T-cell (primary cell): Measurements from ENCODE around the gene BBS5. TPM values are rescaled to one million over a fixed set of nuclear protein-coding genes. Genes with fewer than 3 reads are reported as not detected.
"Not testable (repeated sequence)": the region's sequence is repeated elsewhere in the genome, so short reads cannot be mapped to it uniquely, and the experiment has no call there.

Experiments
- ATAC-seq, 4 experiments: fragments of 200-7000 bp in 3 of 4; fragments of 150-1000 bp in 1 of 4; cut with Tn5 transposase; replicated peaks in 1 of 4; 1 replicate in 3 of 4; 2 replicates in 1 of 4; pipeline ENCODE4 v1.10.0; 2021; ENCODE audit warnings: moderate library complexity in 3 of 4, mild to moderate bottlenecking in 2 of 4, moderate number of reproducible peaks in 1 of 4
- CTCF ChIA-PET, 2 donors: fragments of 300-600 bp; sonication (Branson Sonifier 250); formaldehyde crosslinking; loops; one replicate each; lab custom pipeline; 2022; ENCODE audit warnings: antibody characterized with exemption in 2 of 2; lab: Charles Lee
- POLR2A ChIA-PET, 2 donors: fragments of 300-600 bp; sonication (Branson Sonifier 250); formaldehyde crosslinking; loops; one replicate each; lab custom pipeline; 2022; ENCODE audit warnings: antibody characterized with exemption in 2 of 2; lab: Charles Lee
- DNase-seq, 35 experiments: peaks; one replicate each; pipeline versions ENCODE4 v3.0.0 to v3.0.0-alpha.2; 2013 to 2023
- H3K27ac ChIP-seq: one replicate; pipeline ENCODE4 v1.5.1; 2013; ENCODE audit warnings: low read length
- H3K27me3 ChIP-seq, 2 experiments: replicated peaks in 1 of 2; 1 replicate in 1 of 2; 2 replicates in 1 of 2; pipeline versions ENCODE4 v1.6.1 to v1.7.0; 2013; ENCODE audit warnings: low read length in 1 of 2, mixed read lengths in 1 of 2; ENCODE audit not compliant: control insufficient read depth in 2 of 2, insufficient read depth in 2 of 2; ENCODE audit errors: extremely low read depth in 1 of 2
- H3K36me3 ChIP-seq, 2 donors: 1 replicate in 1 of 2; 2 replicates in 1 of 2; pipeline versions ENCODE4 v1.6.1 to v1.7.0; 2013; ENCODE audit warnings: low read length in 1 of 2; ENCODE audit not compliant: control insufficient read depth in 2 of 2, insufficient read depth in 1 of 2; ENCODE audit errors: extremely low read depth in 1 of 2
- H3K4me1 ChIP-seq, 2 experiments: 1 replicate in 1 of 2; 2 replicates in 1 of 2; pipeline versions ENCODE4 v1.6.1 to v1.7.0; 2013; ENCODE audit warnings: low read length in 2 of 2, mixed read lengths in 1 of 2; ENCODE audit not compliant: insufficient read depth in 2 of 2, control insufficient read depth in 1 of 2; ENCODE audit errors: extremely low read depth in 1 of 2
- H3K4me3 ChIP-seq, 2 donors: 1 replicate in 1 of 2; 2 replicates in 1 of 2; pipeline versions ENCODE4 v1.5.1 to v1.7.0; 2013; ENCODE audit warnings: mild to moderate bottlenecking in 2 of 2, low read length in 1 of 2, moderate library complexity in 1 of 2; ENCODE audit not compliant: control insufficient read depth in 1 of 2; ENCODE audit errors: extremely low read depth in 1 of 2
- H3K9me3 ChIP-seq: 2 replicates; pipeline ENCODE4 v1.7.0; 2013
- H3K27ac Mint-ChIP-seq, 2 donors: one replicate each; pipeline ENCODE4 v1.8.0; 2020 to 2021; ENCODE audit warnings: mild to moderate bottlenecking in 2 of 2, mixed read lengths in 2 of 2
- H3K27me3 Mint-ChIP-seq, 2 donors: one replicate each; pipeline ENCODE4 v1.8.0; 2021 to 2022; ENCODE audit warnings: mixed read lengths in 2 of 2
- H3K36me3 Mint-ChIP-seq: one replicate; pipeline ENCODE4 v1.8.0; 2021; ENCODE audit warnings: mixed read lengths
- H3K4me1 Mint-ChIP-seq, 3 donors: one replicate each; pipeline ENCODE4 v1.8.0; 2020 to 2022; ENCODE audit warnings: mixed read lengths in 3 of 3, mild to moderate bottlenecking in 1 of 3
- H3K4me3 Mint-ChIP-seq, 3 donors: one replicate each; pipeline ENCODE4 v1.8.0; 2020 to 2022; ENCODE audit warnings: mild to moderate bottlenecking in 3 of 3, mixed read lengths in 3 of 3, moderate library complexity in 3 of 3
- H3K9me3 Mint-ChIP-seq, 3 donors: one replicate each; pipeline ENCODE4 v1.8.0; 2020 to 2022; ENCODE audit warnings: mixed read lengths in 3 of 3
- WGBS: methylation state at CpG from one replicate; pipeline ENCODE4 v1.1.5; 2013; ENCODE audit warnings: missing lambda C conversion rate; ENCODE audit not compliant: insufficient coverage; 5-methylcytosine and 5-hydroxymethylcytosine counted together
- total RNA-seq, 35 experiments: library from RNA in 6 of 35; stranded (reverse) in 6 of 35; fragments of 120-200 nt in 1 of 35; gene quantifications; one replicate each; pipeline versions ENCODE4 v1.2.1 to v1.2.4 and lab custom pipeline; 2013 to 2026

BBS5 gene
- total RNA-seq, 5 donors from 2014 or later (not counting 1 experiment from before 2014, with no cell fraction given): 1.8 to 3.0 (median 2.0) TPM

DNA sequence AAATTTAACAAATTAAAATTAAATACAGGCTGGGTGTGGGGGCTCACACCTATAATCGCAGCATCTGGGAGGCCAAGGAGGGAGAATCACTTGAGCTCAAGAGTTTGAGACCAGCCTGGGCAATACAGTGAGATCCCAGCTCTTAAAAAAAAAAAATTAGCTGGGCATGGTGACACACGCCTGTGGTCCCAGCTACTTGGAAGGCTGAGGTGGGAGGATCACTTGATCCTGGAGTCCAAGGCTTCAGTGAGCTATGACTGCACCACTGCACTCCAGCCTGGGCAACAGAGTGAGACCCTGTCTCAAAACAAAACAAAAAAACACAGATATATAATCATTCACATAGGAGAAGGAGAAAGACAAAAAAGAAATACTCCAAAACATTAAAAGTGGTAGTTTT is 60.2 kb downstream of the BBS5 start:
- ATAC-seq, H3K9me3 ChIP-seq, H3K27ac Mint-ChIP-seq, H3K4me1 ChIP-seq, DNase-seq, H3K4me3 Mint-ChIP-seq, H3K9me3 Mint-ChIP-seq, H3K4me1 Mint-ChIP-seq, H3K4me3 ChIP-seq, H3K27me3 Mint-ChIP-seq, H3K27me3 ChIP-seq, H3K27ac ChIP-seq: not testable (repeated sequence)
- peaks cover 0 to 16% of the 10 kb centered on the region in 2 donors for H3K36me3 ChIP-seq
- ChIA-PET POLR2A (interaction anchor here in 1 of 2 donors (0.5 kb wide), 1 partner anchor 1185 kb away, joined by 5 read pairs; no protein-coding TSS in a partner anchor), CTCF (interaction anchor here in 1 of 2 donors (0.6 kb wide), 2 partner anchors 52 to 203 kb away, joined by 3 read pairs; no protein-coding TSS in a partner anchor)
- peaks cover 30% of the 10 kb centered on the region for H3K36me3 Mint-ChIP-seq
- 100% methylated on average over 1 of the region's 2 CpGs for WGBS

DNA sequence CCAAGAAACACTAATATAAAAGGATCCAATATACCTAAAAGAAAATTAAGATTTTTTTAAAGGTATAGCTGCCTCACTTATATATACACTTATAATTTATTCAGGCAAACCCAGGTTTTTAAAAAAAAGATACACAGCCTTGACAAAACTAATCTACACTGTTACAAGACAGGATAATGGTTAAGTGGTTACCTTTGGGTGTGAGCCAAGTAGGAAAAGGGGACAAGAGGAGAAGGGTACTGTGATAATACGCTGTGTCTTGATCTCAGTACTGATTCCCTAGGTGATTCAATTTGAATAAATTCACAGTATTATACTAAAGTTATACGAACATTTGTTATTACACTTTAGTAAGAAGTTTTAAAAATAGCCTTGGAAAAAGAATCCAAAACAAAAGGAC is 60.9 kb downstream of the BBS5 start:
- H3K36me3 Mint-ChIP-seq: peaks cover 30% of the 10 kb centered on the region
- no CpG with 5 or more reads among the region's 2 CpGs for WGBS
- no peaks in the 10 kb centered on the region for H3K27me3 Mint-ChIP-seq
- CTCF ChIA-PET: no interaction called here
- DNase-seq (no peak), ATAC-seq (no peak)
- Histone ChIP-seq H3K36me3 (peaks cover 0 to 16% of the 10 kb centered on the region in 2 donors), H3K9me3 (no peaks in the 10 kb centered on the region), H3K27me3 (no peaks in the 10 kb centered on the region), H3K4me3 (no peak overlapping the region), H3K4me1 (no peaks in the 10 kb centered on the region), H3K27ac (no peak overlapping the region)
- POLR2A ChIA-PET: no interaction called here
- no peak overlapping the region for H3K4me3 Mint-ChIP-seq
- no peaks in the 10 kb centered on the region for H3K9me3 Mint-ChIP-seq
- no peaks in the 10 kb centered on the region for H3K4me1 Mint-ChIP-seq
- H3K27ac Mint-ChIP-seq: no peak overlapping the region

DNA sequence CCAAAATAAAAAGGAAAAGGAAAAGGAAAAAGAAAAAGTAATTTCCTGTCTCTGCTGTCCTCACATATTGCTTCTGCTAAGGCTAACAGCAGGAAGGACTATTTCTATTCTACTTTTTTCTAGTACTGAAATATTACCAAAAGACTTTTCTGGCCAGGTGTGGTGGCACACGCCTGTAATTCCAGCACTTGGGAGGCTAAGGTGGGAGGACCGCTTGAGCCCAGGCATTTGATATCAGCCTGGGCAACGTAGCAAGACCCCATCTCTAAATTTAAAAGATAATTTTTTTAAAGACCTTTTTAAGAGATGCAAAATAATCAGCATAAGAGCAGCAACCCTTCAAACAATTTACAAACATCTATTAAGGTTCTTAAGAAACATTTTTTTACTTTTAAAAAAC is 63.1 kb downstream of the BBS5 start:
- CTCF ChIA-PET: no interaction called here
- Histone ChIP-seq H3K36me3 (peaks cover 0 to 23% of the 10 kb centered on the region in 2 donors), H3K4me1 (no peaks in the 10 kb centered on the region), H3K27ac (no peak overlapping the region), H3K9me3 (no peaks in the 10 kb centered on the region), H3K4me3 (no peak overlapping the region), H3K27me3 (no peaks in the 10 kb centered on the region)
- Mint-ChIP-seq H3K36me3 (peaks cover 42% of the 10 kb centered on the region), H3K27me3 (no peaks in the 10 kb centered on the region), H3K27ac (no peak overlapping the region), H3K4me1 (peaks cover 0 to 4% (median 0%) of the 10 kb centered on the region in 3 donors), H3K9me3 (no peaks in the 10 kb centered on the region), H3K4me3 (no peak overlapping the region)
- ATAC-seq (no peak), DNase-seq (no peak)
- POLR2A ChIA-PET: no interaction called here
- no CpG with 5 or more reads among the region's 3 CpGs for WGBS

- no peak overlapping the region for H3K27ac Mint-ChIP-seq
- Histone ChIP-seq H3K4me3 (no peak overlapping the region), H3K4me1 (no peaks in the 10 kb centered on the region), H3K9me3 (no peaks in the 10 kb centered on the region), H3K27me3 (no peaks in the 10 kb centered on the region), H3K36me3 (peaks cover 0 to 24% of the 10 kb centered on the region in 2 donors), H3K27ac (no peak overlapping the region)
- 40% methylated on average over 1 of the region's 2 CpGs for WGBS
- H3K36me3 Mint-ChIP-seq: peaks cover 34% of the 10 kb centered on the region
- CTCF ChIA-PET: interaction anchor here in 1 of 2 donors (0.5 kb wide), 1 partner anchor 455 kb away, joined by 9 read pairs; no protein-coding TSS in a partner anchor
- H3K9me3 Mint-ChIP-seq: no peaks in the 10 kb centered on the region
- POLR2A ChIA-PET: interaction anchor here in 1 of 2 donors (0.5 kb wide), 1 partner anchor 24 kb away, joined by 5 read pairs; no protein-coding TSS in a partner anchor
- H3K4me1 Mint-ChIP-seq: peaks cover 0 to 4% (median 0%) of the 10 kb centered on the region in 3 donors
- no peak for DNase-seq
- no peaks in the 10 kb centered on the region for H3K27me3 Mint-ChIP-seq
- ATAC-seq: no peak
- no peak overlapping the region for H3K4me3 Mint-ChIP-seq
These were observed 67.5 kb downstream of the BBS5 start for GRCh38 chr2:169546756-169547155.

Other genes with a start within 250 kb of the BBS5 start
- under 1 TPM in 1 of 5 donors, not detected in 4; 0.03 TPM for gene LRP2, start 117.0 kb upstream of the BBS5 start, total RNA-seq
- gene KLHL41, start 30.2 kb downstream of the BBS5 start, total RNA-seq: under 1 TPM in 3 of 5 donors, not detected in 2; 0.23 to 0.43 (median 0.35) TPM
- 10 to 100 TPM; 17.6 to 26.8 (median 25.2) TPM for gene FASTKD1, start 94.4 kb downstream of the BBS5 start, total RNA-seq
- 10 to 100 TPM; 63.6 to 78.2 (median 71.3) TPM for gene PPIG, start 104.9 kb downstream of the BBS5 start, total RNA-seq
- under 1 TPM in 2 of 5 donors, not detected in 3; 0.35 to 0.96 TPM for gene CFAP210, start 214.9 kb downstream of the BBS5 start, total RNA-seq
- gene PHOSPHO2, start 215.0 kb downstream of the BBS5 start, total RNA-seq: 1 to 10 TPM; 3.6 to 8.6 (median 6.1) TPM